OCI-LY7 (cell line): Measurements from ENCODE around the gene CCR4. TPM values are rescaled to one million over a fixed set of nuclear protein-coding genes. Genes with fewer than 3 reads are reported as not detected.

Experiments used
- BruUV-seq: library from RNA; stranded (reverse); fragments of 400-500 nt; replicated peaks from 2 replicates; lab custom pipeline; 2021; lab: Mats Ljungman, UMichigan
- CTCF ChIA-PET: fragments of 300-600 bp; sonication (Branson Sonifier 250); formaldehyde crosslinking; loops from one replicate; lab custom pipeline; 2022; ENCODE audit warnings: antibody characterized with exemption; ENCODE audit not compliant: unreplicated experiment; lab: Charles Lee
- POLR2A ChIA-PET: fragments of 300-600 bp; sonication (Branson Sonifier 250); formaldehyde crosslinking; loops from one replicate; lab custom pipeline; 2022; ENCODE audit warnings: antibody characterized with exemption; lab: Charles Lee
- DNase-seq: peaks from one replicate; pipeline ENCODE4 v3.0.0-alpha.2; 2015; ENCODE audit warnings: low spot score
- H2AFZ ChIP-seq: fragments of 200-600 bp; sonication (generic), shearing (Covaris generic); 2 replicates; pipeline ENCODE4 v1.6.1; 2014; ENCODE audit warnings: mild to moderate bottlenecking, antibody characterized with exemption, low read length, moderate library complexity
- H3K27ac ChIP-seq: fragments of 200-600 bp; sonication (generic); 2 replicates; pipeline ENCODE4 v1.5.1; 2014; ENCODE audit warnings: mixed run types, low read depth, mild to moderate bottlenecking, moderate library complexity, low read length, inconsistent platforms; ENCODE audit not compliant: poor library complexity, severe bottlenecking
- H3K36me3 ChIP-seq: fragments of 200-600 bp; sonication (generic); 2 replicates; pipeline ENCODE4 v1.6.1; 2014; ENCODE audit warnings: mild to moderate bottlenecking, antibody characterized with exemption, low read length, moderate library complexity, mixed read lengths; ENCODE audit not compliant: insufficient read depth
- H3K4me1 ChIP-seq: fragments of 200-600 bp; sonication (generic); 2 replicates; pipeline ENCODE4 v1.5.1; 2014; ENCODE audit warnings: mild to moderate bottlenecking, low read length; ENCODE audit not compliant: insufficient read depth, poor library complexity, severe bottlenecking
- H3K4me2 ChIP-seq: fragments of 200-600 bp; sonication (generic); 2 replicates; pipeline ENCODE4 v1.6.1; 2014; ENCODE audit warnings: mild to moderate bottlenecking, low read length
- H3K4me3 ChIP-seq: fragments of 200-600 bp; sonication (generic); 2 replicates; pipeline ENCODE4 v1.5.1; 2014; ENCODE audit warnings: mild to moderate bottlenecking, low read depth, low read length; ENCODE audit not compliant: poor library complexity, severe bottlenecking
- H3K79me2 ChIP-seq: fragments of 200-600 bp; sonication (generic); 2 replicates; pipeline ENCODE4 v1.6.1; 2016; ENCODE audit warnings: low read depth, mild to moderate bottlenecking, low read length, moderate library complexity, mixed read lengths; ENCODE audit not compliant: insufficient read depth
- H3K9me2 ChIP-seq: fragments of 200-600 bp; sonication (generic); 2 replicates; pipeline ENCODE4 v1.6.1; 2016; ENCODE audit warnings: mild to moderate bottlenecking, low read length, mixed read lengths; ENCODE audit not compliant: insufficient read depth
- H3K9me3 ChIP-seq: fragments of 200-600 bp; sonication (generic); 2 replicates; pipeline ENCODE4 v1.6.1; 2014; ENCODE audit warnings: mild to moderate bottlenecking, mixed run types, low read length, mixed read lengths
- H4K20me1 ChIP-seq: fragments of 200-600 bp; sonication (generic); 2 replicates; pipeline ENCODE4 v1.6.1; 2014; ENCODE audit warnings: mild to moderate bottlenecking, antibody characterized with exemption, low read length, moderate library complexity, mixed read lengths; ENCODE audit not compliant: insufficient read depth
- EZH2phosphoT487 ChIP-seq: fragments of 200-600 bp; sonication (generic); IDR thresholded peaks from 2 replicates; pipeline ENCODE4 v1.6.1; 2018; ENCODE audit warnings: low read depth, borderline replicate concordance, mild to moderate bottlenecking, mixed run types, antibody characterized with exemption, low read length, moderate library complexity, mixed read lengths
- intact Hi-C: fragments of 100-400 bp; cut with micrococcal nuclease; formaldehyde crosslinking; loops from one replicate; pipeline ENCODE4 v1.10.0; 2022; ENCODE audit not compliant: unreplicated experiment
- total RNA-seq, 2 experiments: library from RNA; depleted of rRNA in 1 of 2; stranded (reverse); fragments of >200 nt in 1 of 2; shearing (Covaris generic) in 1 of 2; gene quantifications; 2 replicates each; pipeline ENCODE4 v1.2.3, GENCODE V29; 2014 to 2022
- TF ChIP-seq, protein P1 (sequence below): fragments of 200-600 bp; sonication (generic); conservative IDR thresholded peaks from 2 replicates; pipeline ENCODE4 v1.5.1; 2014; ENCODE audit warnings: mild to moderate bottlenecking, antibody characterized with exemption, low read length, moderate library complexity, mixed read lengths

The CCR4 gene
- total RNA-seq, 2 experiments from 2014 or later: not detected

GRCh38 chr3:32992310-32992686 lies 40.9 kb downstream of the CCR4 start:
- CTCF ChIA-PET: no interaction called here
- intact Hi-C loops: no loop called here
- Histone ChIP-seq H3K27ac (no peak overlapping the region), H3K4me3 (no peak overlapping the region), H3K9me3 (no peaks in the 10 kb centered on the region), H4K20me1 (no peaks in the 10 kb centered on the region), H3K36me3 (no peaks in the 10 kb centered on the region), H3K79me2 (no peaks in the 10 kb centered on the region), H3K4me2 (no peak overlapping the region), H2AFZ (no peak overlapping the region), H3K9me2 (no peaks in the 10 kb centered on the region), H3K4me1 (no peaks in the 10 kb centered on the region)
- DNase-seq: no peak
- TF ChIP-seq EZH2phosphoT487: no peak
- TF ChIP-seq, protein P1, sequence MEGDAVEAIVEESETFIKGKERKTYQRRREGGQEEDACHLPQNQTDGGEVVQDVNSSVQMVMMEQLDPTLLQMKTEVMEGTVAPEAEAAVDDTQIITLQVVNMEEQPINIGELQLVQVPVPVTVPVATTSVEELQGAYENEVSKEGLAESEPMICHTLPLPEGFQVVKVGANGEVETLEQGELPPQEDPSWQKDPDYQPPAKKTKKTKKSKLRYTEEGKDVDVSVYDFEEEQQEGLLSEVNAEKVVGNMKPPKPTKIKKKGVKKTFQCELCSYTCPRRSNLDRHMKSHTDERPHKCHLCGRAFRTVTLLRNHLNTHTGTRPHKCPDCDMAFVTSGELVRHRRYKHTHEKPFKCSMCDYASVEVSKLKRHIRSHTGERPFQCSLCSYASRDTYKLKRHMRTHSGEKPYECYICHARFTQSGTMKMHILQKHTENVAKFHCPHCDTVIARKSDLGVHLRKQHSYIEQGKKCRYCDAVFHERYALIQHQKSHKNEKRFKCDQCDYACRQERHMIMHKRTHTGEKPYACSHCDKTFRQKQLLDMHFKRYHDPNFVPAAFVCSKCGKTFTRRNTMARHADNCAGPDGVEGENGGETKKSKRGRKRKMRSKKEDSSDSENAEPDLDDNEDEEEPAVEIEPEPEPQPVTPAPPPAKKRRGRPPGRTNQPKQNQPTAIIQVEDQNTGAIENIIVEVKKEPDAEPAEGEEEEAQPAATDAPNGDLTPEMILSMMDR: no peak
- BruUV-seq: no TSS peak
- POLR2A ChIA-PET: interaction anchor here (0.6 kb wide), 1 partner anchor 74 kb away, joined by 4 read pairs; no protein-coding TSS in a partner anchor

DNA sequence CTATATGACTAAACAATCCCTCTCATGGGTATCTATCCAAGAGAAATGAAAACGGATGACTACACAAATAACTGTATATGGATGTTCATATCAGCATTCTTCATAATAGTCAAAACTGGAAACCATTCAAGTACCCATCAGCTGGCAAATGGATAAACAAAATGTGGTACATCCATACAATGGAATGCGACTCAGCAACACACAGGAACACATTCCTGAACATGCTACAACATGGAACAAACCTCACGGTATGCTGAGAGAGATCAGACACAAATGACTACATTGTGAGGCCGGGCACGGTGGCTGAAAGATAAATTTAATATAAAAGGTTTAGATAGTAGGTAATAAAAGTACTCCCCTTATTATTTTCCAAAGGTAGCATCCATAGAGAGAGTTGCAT lies 42.6 kb downstream of the CCR4 start:
- Histone ChIP-seq H3K4me2 (no peak overlapping the region), H3K9me2 (no peaks in the 10 kb centered on the region), H3K9me3 (no peaks in the 10 kb centered on the region), H4K20me1 (no peaks in the 10 kb centered on the region), H3K27ac (no peak overlapping the region), H3K4me1 (no peaks in the 10 kb centered on the region), H3K79me2 (no peaks in the 10 kb centered on the region), H3K36me3 (no peaks in the 10 kb centered on the region), H3K4me3 (no peak overlapping the region), H2AFZ (no peak overlapping the region)
- ChIA-PET CTCF (no interaction called here), POLR2A (no interaction called here)
- BruUV-seq: no TSS peak
- DNase-seq: no peak
- intact Hi-C loops: no loop called here
- TF ChIP-seq, protein P1: no peak
- no peak for TF ChIP-seq EZH2phosphoT487

- TF ChIP-seq, protein P1: no peak
- TF ChIP-seq EZH2phosphoT487: no peak
- Histone ChIP-seq H2AFZ (no peak overlapping the region), H3K9me2 (no peaks in the 10 kb centered on the region), H4K20me1 (no peaks in the 10 kb centered on the region), H3K9me3 (no peaks in the 10 kb centered on the region), H3K27ac (no peak overlapping the region), H3K36me3 (no peaks in the 10 kb centered on the region), H3K4me3 (no peak overlapping the region), H3K4me2 (no peak overlapping the region), H3K79me2 (no peaks in the 10 kb centered on the region), H3K4me1 (no peaks in the 10 kb centered on the region)
- intact Hi-C loops: no loop called here
- no peak for DNase-seq
- ChIA-PET POLR2A (interaction anchor here (0.7 kb wide), 1 partner anchor 18 kb away, joined by 4 read pairs; no protein-coding TSS in a partner anchor), CTCF (no interaction called here)
- BruUV-seq: no TSS peak
Measured at GRCh38 chr3:32995098-32995497, 43.7 kb downstream of the CCR4 start.
